GM10266 (cell line): ENCODE results near the gene TUBGCP2.

Experiments used
- DNase-seq: peaks from one replicate; pipeline ENCODE4 v3.0.0; 2012; ENCODE audit errors: extremely low spot score
- TF ChIP-seq, protein P1 (sequence below): IDR thresholded peaks from 2 replicates; pipeline ENCODE4 v1.5.1; 2012; ENCODE audit warnings: mild to moderate bottlenecking, low read depth; ENCODE audit not compliant: control insufficient read depth, insufficient read depth; ENCODE audit errors: missing control alignments

The TUBGCP2 gene

DNA sequence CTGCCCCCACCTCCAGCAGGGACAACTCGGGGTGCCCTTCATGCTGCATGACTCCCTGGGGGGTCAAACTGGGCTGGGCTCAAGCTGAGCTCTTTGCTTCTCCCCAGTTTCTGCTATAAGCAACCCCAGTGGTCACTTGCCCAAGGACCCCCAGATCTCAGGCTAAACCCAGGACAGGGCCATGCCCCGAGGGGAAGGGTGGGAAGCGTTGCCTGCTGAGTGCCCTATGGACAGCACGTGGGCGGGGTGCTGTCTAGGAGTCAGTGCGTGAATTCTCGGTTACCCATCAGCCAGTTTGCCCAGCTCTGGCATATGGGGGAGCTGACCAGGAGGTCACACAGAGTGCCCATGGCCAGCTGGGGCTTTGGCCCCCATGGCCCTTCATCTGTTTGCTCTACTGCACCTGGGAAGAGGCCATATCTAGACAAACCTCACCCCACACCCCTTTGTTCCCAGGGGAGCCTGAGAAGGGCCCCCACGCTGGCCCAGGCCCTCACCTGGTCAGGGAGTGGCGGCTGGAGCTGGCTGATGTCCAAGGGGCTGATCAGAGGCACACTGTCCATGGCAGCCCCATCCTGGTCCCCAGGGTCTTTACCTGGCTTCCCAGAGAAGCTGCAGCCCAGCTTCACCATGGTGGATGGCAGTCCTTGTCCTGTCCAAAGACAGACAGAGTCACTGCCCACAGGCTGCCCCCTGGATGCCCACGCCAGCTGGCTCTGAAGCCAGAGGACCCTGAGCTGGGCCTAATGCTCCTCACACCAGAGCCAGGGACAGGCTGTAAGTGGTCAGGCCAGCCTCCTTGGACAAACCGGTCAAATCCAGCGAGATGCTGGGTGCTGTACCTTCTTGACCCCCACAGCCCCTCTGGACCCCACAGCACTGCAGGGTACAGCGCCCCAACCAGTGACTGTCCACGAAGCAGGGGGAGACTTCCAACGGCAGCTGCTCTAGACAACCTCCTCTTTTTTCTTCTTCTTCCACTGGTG is 20.0 kb upstream of the TUBGCP2 start:
- TF ChIP-seq, protein P1, sequence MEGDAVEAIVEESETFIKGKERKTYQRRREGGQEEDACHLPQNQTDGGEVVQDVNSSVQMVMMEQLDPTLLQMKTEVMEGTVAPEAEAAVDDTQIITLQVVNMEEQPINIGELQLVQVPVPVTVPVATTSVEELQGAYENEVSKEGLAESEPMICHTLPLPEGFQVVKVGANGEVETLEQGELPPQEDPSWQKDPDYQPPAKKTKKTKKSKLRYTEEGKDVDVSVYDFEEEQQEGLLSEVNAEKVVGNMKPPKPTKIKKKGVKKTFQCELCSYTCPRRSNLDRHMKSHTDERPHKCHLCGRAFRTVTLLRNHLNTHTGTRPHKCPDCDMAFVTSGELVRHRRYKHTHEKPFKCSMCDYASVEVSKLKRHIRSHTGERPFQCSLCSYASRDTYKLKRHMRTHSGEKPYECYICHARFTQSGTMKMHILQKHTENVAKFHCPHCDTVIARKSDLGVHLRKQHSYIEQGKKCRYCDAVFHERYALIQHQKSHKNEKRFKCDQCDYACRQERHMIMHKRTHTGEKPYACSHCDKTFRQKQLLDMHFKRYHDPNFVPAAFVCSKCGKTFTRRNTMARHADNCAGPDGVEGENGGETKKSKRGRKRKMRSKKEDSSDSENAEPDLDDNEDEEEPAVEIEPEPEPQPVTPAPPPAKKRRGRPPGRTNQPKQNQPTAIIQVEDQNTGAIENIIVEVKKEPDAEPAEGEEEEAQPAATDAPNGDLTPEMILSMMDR = no peak
- DNase-seq = no peak

DNA sequence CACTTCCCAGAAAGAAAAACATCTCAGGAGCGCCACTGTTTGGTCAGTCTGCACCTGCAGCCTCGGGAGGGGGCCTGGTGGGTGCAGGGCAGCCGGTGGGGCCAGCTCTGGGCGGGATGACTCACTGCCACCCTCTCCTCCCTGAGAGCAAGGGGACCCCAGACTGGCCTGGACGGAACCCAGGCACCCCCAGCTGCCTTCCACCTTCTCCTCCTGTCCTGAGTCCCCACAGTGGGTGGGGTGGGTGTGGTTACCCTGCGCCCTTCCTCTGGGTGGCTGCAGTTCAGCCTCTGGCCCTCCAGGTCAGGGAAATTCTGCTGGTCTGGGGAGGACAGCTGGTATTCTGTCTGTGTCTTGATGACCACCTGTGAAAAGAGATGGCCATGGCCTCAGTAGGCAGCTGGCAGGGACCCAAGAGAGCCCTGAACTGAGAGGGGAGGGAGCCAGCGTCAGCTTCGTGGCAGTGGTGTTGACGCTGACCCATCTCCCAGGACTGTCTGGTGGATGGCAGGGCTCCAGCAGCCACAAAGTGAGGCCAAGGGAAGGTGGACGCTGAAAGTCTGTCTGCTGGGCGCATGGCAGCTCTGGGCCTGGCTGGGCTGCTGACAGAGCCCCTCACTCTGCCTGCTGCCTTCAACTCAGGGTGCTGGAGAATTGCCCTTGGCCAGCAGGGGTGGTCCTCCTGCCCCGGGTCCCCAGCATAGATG is 19.1 kb upstream of the TUBGCP2 start:
- DNase-seq = no peak
- TF ChIP-seq, protein P1 = no peak

DNA sequence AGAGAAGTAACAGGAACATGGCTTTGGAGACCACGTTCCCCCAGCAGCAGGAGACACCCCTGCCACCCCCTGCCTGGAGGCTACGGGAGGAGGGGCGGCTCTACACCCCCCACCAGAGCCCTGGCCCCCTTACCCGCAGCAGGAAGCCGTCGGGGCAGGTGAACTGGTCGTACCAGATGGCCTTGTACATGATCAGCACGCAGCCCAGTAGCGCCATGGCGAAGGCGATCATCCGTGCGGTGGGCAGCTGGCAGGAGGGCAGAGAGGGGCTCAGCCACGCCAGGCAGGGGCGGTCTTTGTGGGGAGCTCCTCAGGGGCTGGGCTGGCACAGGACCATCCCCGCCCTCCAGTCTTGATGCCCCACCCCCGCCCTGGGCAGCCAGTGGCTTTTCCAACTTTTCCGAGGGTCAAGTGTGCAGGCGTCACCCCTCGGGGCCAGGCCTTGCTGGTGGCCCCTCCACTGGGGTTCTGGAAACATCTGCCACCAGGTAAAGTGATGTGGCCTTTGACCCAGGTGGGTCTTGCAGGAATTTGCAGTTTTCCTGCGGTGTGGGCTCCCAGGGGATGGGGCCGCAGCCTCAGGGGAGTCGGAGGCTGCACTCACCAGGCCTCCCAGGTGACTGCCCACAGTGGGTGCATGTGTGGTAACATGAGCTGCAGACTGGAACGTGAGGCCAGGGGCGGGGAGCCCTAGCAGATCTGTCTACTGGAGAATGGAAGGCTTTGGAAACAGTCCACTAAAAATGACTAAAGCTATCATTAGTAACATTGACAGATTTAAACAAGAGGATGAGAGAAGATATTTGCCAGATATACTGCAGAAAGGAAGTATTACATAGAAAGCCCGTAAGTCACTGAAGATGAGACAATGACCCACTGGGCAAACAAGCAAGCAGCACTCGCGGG is 18.3 kb upstream of the TUBGCP2 start:
- TF ChIP-seq, protein P1 = no peak
- no peak for DNase-seq

DNA sequence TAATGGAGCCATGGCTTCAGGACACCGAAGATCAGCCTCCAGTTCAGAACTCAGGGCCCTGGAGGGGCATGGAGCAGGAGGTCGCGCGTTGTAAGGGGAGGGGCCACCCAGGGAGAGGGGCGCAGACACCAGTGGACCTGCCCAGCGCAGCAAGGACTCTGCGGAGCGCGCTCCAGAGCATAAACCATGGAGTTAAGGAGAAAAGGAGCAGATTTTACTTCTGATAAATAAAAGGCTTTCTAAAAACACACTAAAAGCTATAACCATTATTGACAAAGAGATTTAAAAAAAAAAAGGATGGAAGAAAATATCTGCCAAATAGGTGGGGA is 17.5 kb upstream of the TUBGCP2 start:
- no peak for DNase-seq
- TF ChIP-seq, protein P1 = no peak

DNA sequence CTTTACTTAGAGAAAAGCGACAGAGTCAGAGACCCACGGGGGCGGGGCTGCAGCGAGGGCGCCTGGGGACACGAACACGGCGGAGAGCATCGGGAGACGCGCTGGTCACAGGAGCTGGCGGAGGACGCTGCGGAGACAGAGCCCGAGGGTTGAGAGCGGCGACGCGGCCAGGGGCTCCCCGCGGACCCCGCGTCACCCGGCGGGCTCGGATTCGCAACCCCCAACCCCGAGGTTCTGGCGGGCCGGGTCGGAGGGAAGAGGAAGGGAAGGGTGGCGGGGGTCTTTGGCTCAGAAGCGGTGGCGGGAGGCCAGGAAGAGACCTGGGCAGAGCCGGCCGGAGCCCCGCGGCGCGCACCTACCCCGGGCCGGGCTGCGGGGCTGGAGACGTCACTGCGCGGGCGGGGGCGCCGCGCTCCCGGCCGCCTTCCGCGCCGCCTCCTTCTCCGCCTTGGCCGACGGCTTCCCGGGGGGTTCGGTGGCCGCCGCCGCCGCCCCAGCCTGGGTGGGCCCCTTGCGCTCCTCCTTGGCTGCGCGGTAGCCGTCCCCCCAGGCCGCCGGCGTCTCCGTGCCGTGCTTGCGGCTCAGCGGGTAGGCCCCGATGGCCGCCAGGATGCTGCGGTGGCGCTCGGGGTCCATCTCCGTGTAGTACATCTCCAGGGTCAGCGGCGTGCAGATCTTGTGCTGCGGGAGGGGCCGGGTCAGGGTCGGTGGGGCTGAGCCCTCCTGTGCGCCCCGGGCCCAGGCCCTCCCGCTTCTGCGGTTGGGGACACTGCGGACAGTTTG is 17.0 kb upstream of the TUBGCP2 start:
- TF ChIP-seq, protein P1 = no peak
- no peak for DNase-seq

DNA sequence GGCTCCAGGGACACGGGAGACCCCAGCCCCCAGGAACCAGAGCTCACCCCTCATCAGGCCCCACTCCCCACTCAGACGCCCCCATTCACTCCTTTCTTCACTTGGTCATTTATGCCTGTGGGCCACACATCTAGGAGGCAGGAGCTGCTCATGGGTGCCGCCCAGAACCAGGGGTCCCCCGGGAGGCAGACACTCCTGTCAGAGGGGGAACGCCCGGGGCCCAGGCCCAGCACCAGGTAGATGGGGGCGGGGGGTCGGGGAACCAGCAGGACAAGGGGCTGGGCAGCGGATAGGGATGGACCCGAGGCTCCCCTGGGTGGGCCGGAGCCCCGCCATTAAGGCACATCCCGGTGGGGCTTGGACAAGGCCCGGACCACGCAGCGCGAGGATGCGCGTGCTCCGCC is 16.2 kb upstream of the TUBGCP2 start:
- no peak for DNase-seq
- TF ChIP-seq, protein P1 = no peak
